Endothelial cell of umbilical vein (primary cell): ENCODE data around the gene CEACAM21. TPM values are rescaled to one million over a fixed set of nuclear protein-coding genes. Genes with fewer than 3 reads are reported as not detected.

Experiments
- BruUV-seq: library from RNA; stranded (reverse); fragments of 400-500 nt; replicated peaks from 2 replicates; lab custom pipeline; 2021; lab: Mats Ljungman, UMichigan
- CTCF ChIA-PET: fragments of 300-600, 350-600 bp; sonication (Branson Sonifier 250); formaldehyde crosslinking; loops from one replicate; lab custom pipeline; 2021; ENCODE audit warnings: antibody characterized with exemption, inconsistent platforms; lab: Charles Lee
- POLR2A ChIA-PET: fragments of 300-600, 350-600 bp; sonication (Branson Sonifier 250); formaldehyde crosslinking; loops from one replicate; lab custom pipeline; 2021; ENCODE audit warnings: antibody characterized with exemption, inconsistent platforms; lab: Charles Lee
- DNase-seq: peaks from one replicate; pipeline ENCODE4 v3.0.0-alpha.2; 2011; ENCODE audit warnings: low read depth, low spot score
- FAIRE-seq: peaks from 2 replicates; lab custom pipeline; 2011; peaks lifted over from hg19 to GRCh38; lab: Jason Lieb, UNC
- H2AFZ ChIP-seq: 2 replicates; pipeline ENCODE4 v1.6.0; 2012; ENCODE audit warnings: low read depth, low read length, control low read depth, inconsistent platforms
- H3K27ac ChIP-seq: 2 replicates; pipeline ENCODE4 v1.5.1; 2011; ENCODE audit warnings: low read depth, mild to moderate bottlenecking, control low read depth, low read length, moderate library complexity; ENCODE audit not compliant: insufficient read depth
- H3K27me3 ChIP-seq, 2 experiments: 2 replicates each; pipeline versions ENCODE4 v1.6.0 to v1.6.1; 2011; ENCODE audit warnings: low read length in 2 of 2, mixed read lengths in 1 of 2; ENCODE audit not compliant: control insufficient read depth in 2 of 2, insufficient read depth in 2 of 2
- H3K36me3 ChIP-seq, 2 experiments: 2 replicates in 1 of 2; 3 replicates in 1 of 2; pipeline ENCODE4 v1.5.1; 2011; ENCODE audit warnings: low read length in 2 of 2, mild to moderate bottlenecking in 1 of 2, moderate library complexity in 1 of 2; ENCODE audit not compliant: control insufficient read depth in 2 of 2, insufficient read depth in 2 of 2; ENCODE audit errors: extremely low read depth in 1 of 2
- H3K4me1 ChIP-seq: 3 replicates; pipeline ENCODE4 v1.5.1; 2011; ENCODE audit warnings: mild to moderate bottlenecking, low read length; ENCODE audit not compliant: control insufficient read depth, insufficient read depth; ENCODE audit errors: extremely low read depth
- H3K4me2 ChIP-seq: 2 replicates; pipeline ENCODE4 v1.6.1; 2011; ENCODE audit warnings: low read length, control low read depth, mixed read lengths; ENCODE audit not compliant: insufficient read depth
- H3K4me3 ChIP-seq, 3 experiments: fragments of 200-600 bp in 1 of 3; sonication (generic), shearing (Covaris generic) in 1 of 3; replicated peaks in 1 of 3; 2 replicates each; pipeline ENCODE4 v1.5.1; 2011 to 2016; ENCODE audit warnings: control low read depth in 3 of 3, low read length in 3 of 3, mild to moderate bottlenecking in 2 of 3, inconsistent platforms in 1 of 3, low read depth in 1 of 3, moderate library complexity in 1 of 3; ENCODE audit not compliant: insufficient read depth in 1 of 3
- H3K79me2 ChIP-seq: 2 replicates; pipeline ENCODE4 v1.6.0; 2012; ENCODE audit warnings: low read length, inconsistent platforms; ENCODE audit not compliant: control insufficient read depth, insufficient read depth
- H3K9ac ChIP-seq: replicated peaks from 2 replicates; pipeline ENCODE3; 2011; ENCODE audit warnings: low read length, control low read depth; ENCODE audit not compliant: insufficient read depth; ENCODE audit errors: extremely low read depth
- H3K9me1 ChIP-seq: replicated peaks from 3 replicates; pipeline ENCODE4 v1.6.0; 2011; ENCODE audit warnings: mild to moderate bottlenecking, low read length; ENCODE audit not compliant: control insufficient read depth, insufficient read depth; ENCODE audit errors: extremely low read depth
- H3K9me3 ChIP-seq: replicated peaks from 2 replicates; pipeline ENCODE4 v1.5.1; 2012; ENCODE audit warnings: low read length, inconsistent platforms; ENCODE audit not compliant: control insufficient read depth, insufficient read depth
- H4K20me1 ChIP-seq: replicated peaks from 2 replicates; pipeline ENCODE3; 2011; ENCODE audit warnings: mild to moderate bottlenecking, low read length; ENCODE audit not compliant: control insufficient read depth, insufficient read depth; ENCODE audit errors: extremely low read depth
- EZH2 ChIP-seq: IDR thresholded peaks from 2 replicates; pipeline ENCODE4 v1.6.1; 2012; ENCODE audit warnings: borderline replicate concordance, low read depth, mild to moderate bottlenecking, moderate library complexity, low read length, inconsistent platforms; ENCODE audit not compliant: severe bottlenecking
- FOS ChIP-seq: IDR thresholded peaks from 2 replicates; pipeline ENCODE4 v1.6.1; 2011; ENCODE audit warnings: mild to moderate bottlenecking, low read length, moderate library complexity, borderline replicate concordance; ENCODE audit not compliant: insufficient read depth
- GATA2 ChIP-seq: IDR thresholded peaks from 2 replicates; pipeline ENCODE4 v1.7.0; 2011; ENCODE audit warnings: low read depth, mild to moderate bottlenecking, moderate library complexity, mixed read lengths, low read length; ENCODE audit not compliant: insufficient read length, insufficient read depth
- JUN ChIP-seq: IDR thresholded peaks from 2 replicates; pipeline ENCODE4 v1.6.1; 2011; ENCODE audit warnings: borderline replicate concordance, low read depth; ENCODE audit not compliant: insufficient read length, insufficient read depth
- MYC ChIP-seq: IDR thresholded peaks from one replicate; pipeline ENCODE4 v1.6.1; 2011; ENCODE audit warnings: mild to moderate bottlenecking, low read depth, low read length
- POLR2A ChIP-seq: IDR thresholded peaks from 2 replicates; pipeline ENCODE4 v1.6.1; 2012; ENCODE audit warnings: low read depth, mild to moderate bottlenecking, control low read depth, low read length
- POLR2AphosphoS5 ChIP-seq: IDR thresholded peaks from 2 replicates; pipeline ENCODE4 v1.6.1; 2012; ENCODE audit warnings: low read depth, mild to moderate bottlenecking, control low read depth, low read length, moderate library complexity; ENCODE audit not compliant: insufficient read depth
- dilution Hi-C: fragments of 300-500 bp; cut with MboI; formaldehyde crosslinking; loops from one replicate; pipeline ENCODE4 v1.15.0; 2019; ENCODE audit warnings: low sequenced_read_pairs; ENCODE audit not compliant: extremely low pct_ligation_motif_present
- intact Hi-C: fragments of 100-400 bp; cut with micrococcal nuclease; formaldehyde crosslinking; loops from one replicate; pipeline ENCODE4 v1.10.0; 2022
- polyA plus RNA-seq, 4 experiments: library from polyadenylated mRNA; depleted of rRNA in 3 of 4; stranded (reverse) in 3 of 4; unstranded in 1 of 4; fragments of >200 nt; gene quantifications; 2 replicates each; pipeline versions ENCODE4 v1.2.1 to v1.2.3, GENCODE V29; 2011 to 2012; ENCODE audit warnings: missing spikeins in 1 of 4
- total RNA-seq: library from RNA; stranded (reverse); gene quantifications from 2 replicates; pipeline ENCODE4 v1.2.3, GENCODE V29; 2021
- TF ChIP-seq, protein P1 (sequence below), 2 donors: IDR thresholded peaks; 1 replicate in 1 of 2; 2 replicates in 1 of 2; pipeline ENCODE4 v1.5.1; 2011; ENCODE audit warnings: low read length in 2 of 2, mild to moderate bottlenecking in 2 of 2, moderate library complexity in 2 of 2, control low read depth in 1 of 2, inconsistent platforms in 1 of 2, low read depth in 1 of 2; ENCODE audit not compliant: insufficient read depth in 1 of 2; ENCODE audit errors: extremely low read depth in 1 of 2
- TF ChIP-seq, protein P2 (sequence below): IDR thresholded peaks from 2 replicates; pipeline ENCODE4 v1.6.1; 2011; ENCODE audit not compliant: insufficient read depth, insufficient read length

Gene CEACAM21
- total and polyA plus RNA-seq, 2 donors (not counting 3 experiments of a cell fraction or from before 2014, with no cell fraction given), result 0.81 to 1.7 TPM

DNA sequence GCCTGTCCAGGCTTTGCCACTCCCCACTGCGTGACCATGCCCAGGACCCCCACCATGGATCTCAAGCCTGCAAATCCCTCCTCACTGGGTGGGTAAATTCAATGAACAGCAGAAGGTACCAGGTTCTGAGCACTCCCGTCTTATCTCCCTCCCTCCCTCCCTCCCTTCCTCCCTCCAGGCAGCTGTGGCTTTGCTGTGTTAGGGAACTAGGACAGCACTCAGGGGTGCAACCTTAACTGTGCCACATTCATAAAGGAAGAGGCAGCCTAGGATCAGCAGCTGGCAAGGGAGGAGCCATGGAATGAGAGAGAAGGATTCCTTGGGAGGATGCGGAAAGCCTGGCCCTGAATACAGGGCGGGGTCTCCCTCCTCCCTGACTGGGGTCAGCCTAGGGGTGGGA, 45.3 kb downstream of the CEACAM21 start:
- Histone ChIP-seq H3K27me3 (no peaks in the 10 kb centered on the region), H3K36me3 (no peaks in the 10 kb centered on the region), H3K4me2 (no peak overlapping the region), H2AFZ (no peak overlapping the region), H3K9me1 (no peaks in the 10 kb centered on the region), H3K4me1 (no peaks in the 10 kb centered on the region), H4K20me1 (no peaks in the 10 kb centered on the region), H3K27ac (no peak overlapping the region), H3K9ac (no peak overlapping the region), H3K4me3 (no peak overlapping the region), H3K79me2 (no peaks in the 10 kb centered on the region), H3K9me3 (no peaks in the 10 kb centered on the region)
- ChIA-PET POLR2A (no interaction called here), CTCF (interaction anchor here (0.6 kb wide), 1 partner anchor 35 kb away, joined by 3 read pairs; no protein-coding TSS in a partner anchor)
- intact Hi-C loops, result no loop called here
- TF ChIP-seq GATA2, result no peak
- FAIRE-seq, result no peak
- dilution Hi-C loops, result no loop called here
- DNase-seq, result no peak
- BruUV-seq, result no TSS peak

DNA sequence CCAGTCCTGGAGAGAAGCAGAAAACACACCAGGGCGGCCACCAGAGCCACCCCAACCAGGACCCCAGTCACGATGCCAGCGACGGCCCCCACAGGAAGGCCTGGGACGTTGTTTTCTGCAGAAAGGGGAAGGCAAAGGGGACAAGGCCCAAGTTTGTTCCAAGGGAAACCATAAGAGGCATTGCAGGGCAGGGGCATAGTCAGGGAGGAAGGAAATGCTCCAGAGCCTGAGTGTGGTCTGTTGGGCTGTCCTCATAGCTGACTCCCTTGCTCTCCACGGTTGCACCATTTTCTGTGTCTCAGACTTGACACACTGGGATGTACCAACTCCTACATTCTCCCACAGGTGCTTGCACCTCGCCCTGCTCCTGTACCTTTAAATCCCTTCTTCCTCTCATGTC, 45.7 kb downstream of the CEACAM21 start:
- Histone ChIP-seq H3K4me3 (no peak overlapping the region), H3K27ac (no peak overlapping the region), H3K36me3 (no peaks in the 10 kb centered on the region), H3K4me1 (no peaks in the 10 kb centered on the region), H3K27me3 (no peaks in the 10 kb centered on the region), H3K9ac (no peak overlapping the region), H2AFZ (no peak overlapping the region), H3K9me3 (no peaks in the 10 kb centered on the region), H3K79me2 (no peaks in the 10 kb centered on the region), H3K4me2 (no peak overlapping the region), H3K9me1 (no peaks in the 10 kb centered on the region), H4K20me1 (no peaks in the 10 kb centered on the region)
- POLR2A ChIA-PET, result no interaction called here
- FAIRE-seq (no peak), DNase-seq (no peak)
- BruUV-seq, result no TSS peak
- dilution Hi-C loops (no loop called here), intact Hi-C loops (no loop called here)
- TF ChIP-seq EZH2 (no peak), POLR2A (no peak), GATA2 (no peak), JUN (no peak), POLR2AphosphoS5 (no peak), MYC (no peak), FOS (no peak)
- TF ChIP-seq, protein P1, sequence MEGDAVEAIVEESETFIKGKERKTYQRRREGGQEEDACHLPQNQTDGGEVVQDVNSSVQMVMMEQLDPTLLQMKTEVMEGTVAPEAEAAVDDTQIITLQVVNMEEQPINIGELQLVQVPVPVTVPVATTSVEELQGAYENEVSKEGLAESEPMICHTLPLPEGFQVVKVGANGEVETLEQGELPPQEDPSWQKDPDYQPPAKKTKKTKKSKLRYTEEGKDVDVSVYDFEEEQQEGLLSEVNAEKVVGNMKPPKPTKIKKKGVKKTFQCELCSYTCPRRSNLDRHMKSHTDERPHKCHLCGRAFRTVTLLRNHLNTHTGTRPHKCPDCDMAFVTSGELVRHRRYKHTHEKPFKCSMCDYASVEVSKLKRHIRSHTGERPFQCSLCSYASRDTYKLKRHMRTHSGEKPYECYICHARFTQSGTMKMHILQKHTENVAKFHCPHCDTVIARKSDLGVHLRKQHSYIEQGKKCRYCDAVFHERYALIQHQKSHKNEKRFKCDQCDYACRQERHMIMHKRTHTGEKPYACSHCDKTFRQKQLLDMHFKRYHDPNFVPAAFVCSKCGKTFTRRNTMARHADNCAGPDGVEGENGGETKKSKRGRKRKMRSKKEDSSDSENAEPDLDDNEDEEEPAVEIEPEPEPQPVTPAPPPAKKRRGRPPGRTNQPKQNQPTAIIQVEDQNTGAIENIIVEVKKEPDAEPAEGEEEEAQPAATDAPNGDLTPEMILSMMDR (IDR thresholded peaks at IDR 0.05; ENCODE audit: extremely low read depth in 1 of 2, insufficient read depth in 1 of 2, low read depth in 1 of 2, low read length in 2 of 2), result no peak
- TF ChIP-seq, protein P2, sequence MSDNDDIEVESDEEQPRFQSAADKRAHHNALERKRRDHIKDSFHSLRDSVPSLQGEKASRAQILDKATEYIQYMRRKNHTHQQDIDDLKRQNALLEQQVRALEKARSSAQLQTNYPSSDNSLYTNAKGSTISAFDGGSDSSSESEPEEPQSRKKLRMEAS, result no peak
- CTCF ChIA-PET, result interaction anchor here (0.6 to 1.2 kb wide), 2 partner anchors 20 to 34 kb away, joined by 3 to 4 read pairs; no protein-coding TSS in a partner anchor
